Gastroesophageal sphincter (tissue), 4 donors: ENCODE measurements around the gene SDF4. TPM values are rescaled to one million over a fixed set of nuclear protein-coding genes. Genes with fewer than 3 reads are reported as not detected.

Source experiments
- ATAC-seq: fragments of 150-250 bp; one replicate; pipeline ENCODE4 v1.9.1; 2016; ENCODE audit warnings: mild to moderate bottlenecking, moderate library complexity
- H3K27ac ChIP-seq, 4 donors: fragments of 200-600 bp; sonication (generic) in 3 of 4; 1 replicate in 3 of 4; 2 replicates in 1 of 4; pipeline ENCODE4 v1.5.1; 2016 to 2019
- H3K27me3 ChIP-seq: fragments of 200-600 bp; sonication (generic); one replicate; pipeline ENCODE4 v1.5.1; 2019
- H3K36me3 ChIP-seq, 2 donors: fragments of 200-600 bp; sonication (generic); one replicate each; pipeline ENCODE4 v1.5.1; 2019; ENCODE audit warnings: control low read depth in 1 of 2
- H3K4me1 ChIP-seq, 3 donors: fragments of 200-600 bp; sonication (generic); 1 replicate in 2 of 3; 2 replicates in 1 of 3; pipeline ENCODE4 v1.5.1; 2016 to 2019; ENCODE audit warnings: control low read depth in 2 of 3
- H3K4me3 ChIP-seq, 2 donors: fragments of 200-600 bp; sonication (generic); one replicate each; pipeline ENCODE4 v1.5.1; 2019; ENCODE audit warnings: mild to moderate bottlenecking in 1 of 2, moderate library complexity in 1 of 2
- H3K9me3 ChIP-seq, 3 donors: fragments of 200-600 bp; sonication (generic); one replicate each; pipeline ENCODE4 v1.5.1; 2017 to 2019; ENCODE audit warnings: control low read depth in 2 of 3
- CTCF ChIP-seq, 4 experiments: fragments of 200-600 bp in 2 of 4; fragments of 450-650 bp in 2 of 4; sonication (generic) in 1 of 4; IDR thresholded peaks; one replicate each; pipeline ENCODE4 v1.5.1; 2017 to 2019; ENCODE audit warnings: antibody characterized with exemption in 4 of 4, mild to moderate bottlenecking in 2 of 4, moderate library complexity in 2 of 4
- EP300 ChIP-seq: sonication (generic); formaldehyde crosslinking; IDR thresholded peaks from one replicate; pipeline ENCODE4 v1.6.1; 2017; ENCODE audit warnings: antibody characterized with exemption, mild to moderate bottlenecking
- POLR2A ChIP-seq, 2 donors: fragments of 450-650 bp; IDR thresholded peaks; one replicate each; pipeline ENCODE4 v1.6.1; 2017; ENCODE audit warnings: antibody characterized with exemption in 2 of 2, mild to moderate bottlenecking in 2 of 2, moderate library complexity in 1 of 2
- POLR2AphosphoS5 ChIP-seq: sonication (generic); formaldehyde crosslinking; IDR thresholded peaks from one replicate; pipeline ENCODE4 v1.6.1; 2017; ENCODE audit warnings: antibody characterized with exemption
- WGBS, 2 donors: methylation state at CpG; one replicate each; pipeline ENCODE4 v1.1.5; 2018; ENCODE audit warnings: low coverage in 1 of 2; 5-methylcytosine and 5-hydroxymethylcytosine counted together
- total RNA-seq, 4 donors: library from RNA; depleted of rRNA; stranded (reverse); fragments of >200 nt; gene quantifications; one replicate each; pipeline ENCODE4 v1.1.0, GENCODE V29; 2016

SDF4 gene
- total RNA-seq, 4 donors from 2014 or later = 84.2 to 115 (median 93.9) TPM

- no peak overlapping the region for H3K27ac ChIP-seq
- H3K36me3 ChIP-seq = peaks cover 0 to 39% of the 10 kb centered on the region in 2 donors
- H3K9me3 ChIP-seq = no peaks in the 10 kb centered on the region
- peaks cover 0 to 16% (median 6%) of the 10 kb centered on the region in 3 donors for H3K4me1 ChIP-seq
- no peak for TF ChIP-seq CTCF (IDR thresholded peaks at IDR 0.05)
- H3K4me3 ChIP-seq = no peak overlapping the region
- WGBS, 2 donors = no CpG with 5 or more reads among the region's 15 CpGs
- no peak for ATAC-seq
- H3K27me3 ChIP-seq = peaks cover 51% of the 10 kb centered on the region
These were observed 7.4 kb upstream of the SDF4 start for GRCh38 chr1:1239227-1239613.

GRCh38 chr1:1238702-1239178 lies 6.9 kb upstream of the SDF4 start:
- Histone ChIP-seq H3K36me3 (peaks cover 0 to 39% of the 10 kb centered on the region in 2 donors), H3K4me3 (no peak overlapping the region), H3K27ac (no peak overlapping the region), H3K9me3 (no peaks in the 10 kb centered on the region), H3K4me1 (peaks cover 0 to 20% (median 6%) of the 10 kb centered on the region in 3 donors), H3K27me3 (peaks cover 50% of the 10 kb centered on the region)
- TF ChIP-seq POLR2A (IDR thresholded peaks at IDR 0.05) = no peak
- TF ChIP-seq POLR2AphosphoS5 = no peak
- TF ChIP-seq CTCF (IDR thresholded peaks at IDR 0.05) = no peak
- TF ChIP-seq EP300 = no peak
- WGBS, 2 donors = no CpG with 5 or more reads among the region's 19 CpGs
- no peak for ATAC-seq

DNA sequence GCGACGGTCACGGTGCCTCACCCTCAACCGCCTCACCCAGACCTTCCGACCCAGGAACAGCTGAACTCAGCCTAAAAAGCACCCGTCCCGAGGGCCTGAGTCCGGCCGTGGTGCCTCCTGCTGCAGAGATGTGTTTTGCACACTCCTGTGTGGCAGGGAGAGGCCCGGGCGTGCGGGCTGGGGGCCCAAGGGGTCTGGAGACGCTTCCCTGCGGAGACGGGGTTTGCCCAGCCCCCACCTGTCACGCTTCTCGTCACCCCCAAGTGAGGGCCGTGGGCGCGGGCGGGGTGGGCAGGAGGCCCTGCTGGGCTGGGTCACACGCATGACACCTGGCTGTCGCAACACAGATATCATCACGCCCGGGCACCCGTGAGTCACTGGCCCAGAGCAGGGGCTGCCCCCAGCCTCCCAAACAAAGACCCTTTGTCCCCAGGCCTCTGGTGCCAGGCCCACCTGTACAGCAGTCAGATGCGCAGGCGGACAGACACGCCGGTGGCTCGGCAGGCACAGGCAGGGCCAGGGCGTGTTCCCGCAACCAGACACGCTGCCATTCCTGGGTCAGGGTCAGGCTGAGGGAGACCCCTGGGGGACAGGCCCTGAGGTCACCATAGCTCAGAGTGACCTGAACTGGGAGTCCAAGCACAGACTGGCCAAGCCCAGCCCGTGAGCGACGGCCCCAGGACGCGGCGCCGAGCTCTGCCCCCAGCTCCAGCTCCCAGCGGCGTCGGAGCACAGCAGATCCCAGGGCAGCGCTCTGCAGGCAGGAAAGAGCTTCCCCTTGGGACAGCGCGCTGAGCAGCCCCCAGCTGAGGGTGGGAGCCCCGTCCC lies 6.3 kb upstream of the SDF4 start:
- Histone ChIP-seq H3K9me3 (no peaks in the 10 kb centered on the region), H3K27ac (no peak overlapping the region), H3K36me3 (peaks cover 0 to 33% of the 10 kb centered on the region in 2 donors), H3K4me1 (peaks cover 0 to 27% (median 10%) of the 10 kb centered on the region in 3 donors), H3K27me3 (peaks cover 50% of the 10 kb centered on the region), H3K4me3 (no peak overlapping the region)
- no CpG with 5 or more reads among the region's 48 CpGs for WGBS, 2 donors
- no peak for TF ChIP-seq CTCF (IDR thresholded peaks at IDR 0.05)
- TF ChIP-seq POLR2AphosphoS5 = no peak
- no peak for TF ChIP-seq EP300
- no peak for TF ChIP-seq POLR2A (IDR thresholded peaks at IDR 0.05)
- no peak for ATAC-seq

- no peak for ATAC-seq
These were observed 5.4 kb upstream of the SDF4 start for GRCh38 chr1:1236945-1237873.

More at GRCh38 chr1:1236945-1237873, 5.4 kb upstream of the SDF4 start:
- TF ChIP-seq POLR2A (IDR thresholded peaks at IDR 0.05) = no peak
- TF ChIP-seq EP300 = no peak
- no peak for TF ChIP-seq CTCF (IDR thresholded peaks at IDR 0.05)
- no peak for TF ChIP-seq POLR2AphosphoS5
- Histone ChIP-seq H3K4me1 (peaks cover 0 to 35% (median 15%) of the 10 kb centered on the region in 3 donors), H3K27ac (no peak overlapping the region), H3K4me3 (no peak overlapping the region), H3K9me3 (peaks cover 0 to 4% (median 0%) of the 10 kb centered on the region in 3 donors), H3K36me3 (peaks cover 0 to 24% of the 10 kb centered on the region in 2 donors), H3K27me3 (peaks cover 50% of the 10 kb centered on the region)
- WGBS, 2 donors = 0% methylated on average over 1 of the region's 34 CpGs; no CpG with 5 or more reads in 1 of the 2 donors
